Inflammatory macrophage (primary cell): ENCODE measurements around the gene MED20.

Experiments used
- DNase-seq, 2 donors: peaks; one replicate each; pipeline ENCODE4 v3.0.0-alpha.2; 2020 to 2022

The MED20 gene

GRCh38 chr6:41940759-41941279 is 19.9 kb upstream of the MED20 start:
- DNase-seq: peak; percentile 41 to 50

- DNase-seq: no peak
Measured at GRCh38 chr6:41939848-41940758, 19.2 kb upstream of the MED20 start.

GRCh38 chr6:41939176-41939847 is 18.4 kb upstream of the MED20 start:
- peak; percentile 69 to 75 for DNase-seq

GRCh38 chr6:41938590-41939175 is 17.7 kb upstream of the MED20 start:
- peak in 1 of 2 donors; percentile 11 for DNase-seq

- peak; percentile 71 to 80 for DNase-seq
Measured at GRCh38 chr6:41937861-41938574, 17.1 kb upstream of the MED20 start.

- no peak for DNase-seq
Measured at GRCh38 chr6:41937472-41937860, 16.5 kb upstream of the MED20 start.

- peak; percentile 85 to 94 for DNase-seq
Measured at GRCh38 chr6:41936073-41936837, 15.3 kb upstream of the MED20 start.

- no peak for DNase-seq
Measured at GRCh38 chr6:41935685-41936072, 14.7 kb upstream of the MED20 start.

- no peak for DNase-seq
Measured at GRCh38 chr6:41935193-41935574, 14.2 kb upstream of the MED20 start.

- DNase-seq: peak in 1 of 2 donors; percentile 37
Measured at GRCh38 chr6:41934278-41935192, 13.6 kb upstream of the MED20 start.

- no peak for DNase-seq
Measured at GRCh38 chr6:41932378-41932777, 11.4 kb upstream of the MED20 start.

GRCh38 chr6:41931792-41932191 is 10.9 kb upstream of the MED20 start:
- no peak for DNase-seq

GRCh38 chr6:41929924-41930323 is 9.0 kb upstream of the MED20 start:
- DNase-seq: peak; percentile 45 to 58

GRCh38 chr6:41927253-41927652 is 6.3 kb upstream of the MED20 start:
- no peak for DNase-seq

- DNase-seq: no peak
Measured at GRCh38 chr6:41922154-41922553, 1.2 kb upstream of the MED20 start.

GRCh38 chr6:41921712-41921998 is 716 bp upstream of the MED20 start:
- DNase-seq: peak in 1 of 2 donors; percentile 58

- DNase-seq: no peak
Measured at GRCh38 chr6:41917528-41917927, 3.4 kb downstream of the MED20 start.

- no peak for DNase-seq
Measured at GRCh38 chr6:41914869-41915530, 5.9 kb downstream of the MED20 start.

GRCh38 chr6:41914343-41914742 is 6.6 kb downstream of the MED20 start:
- no peak for DNase-seq

GRCh38 chr6:41909727-41910126 is 11.2 kb downstream of the MED20 start:
- no peak for DNase-seq
